ENCODE results near the gene MDM1. TPM values are rescaled to one million over a fixed set of nuclear protein-coding genes. Genes with fewer than 3 reads are reported as not detected.

MDM1 gene
- total RNA-seq, 6 experiments from 2014 or later = 7.3 to 9.1 (median 7.8) TPM

DNA sequence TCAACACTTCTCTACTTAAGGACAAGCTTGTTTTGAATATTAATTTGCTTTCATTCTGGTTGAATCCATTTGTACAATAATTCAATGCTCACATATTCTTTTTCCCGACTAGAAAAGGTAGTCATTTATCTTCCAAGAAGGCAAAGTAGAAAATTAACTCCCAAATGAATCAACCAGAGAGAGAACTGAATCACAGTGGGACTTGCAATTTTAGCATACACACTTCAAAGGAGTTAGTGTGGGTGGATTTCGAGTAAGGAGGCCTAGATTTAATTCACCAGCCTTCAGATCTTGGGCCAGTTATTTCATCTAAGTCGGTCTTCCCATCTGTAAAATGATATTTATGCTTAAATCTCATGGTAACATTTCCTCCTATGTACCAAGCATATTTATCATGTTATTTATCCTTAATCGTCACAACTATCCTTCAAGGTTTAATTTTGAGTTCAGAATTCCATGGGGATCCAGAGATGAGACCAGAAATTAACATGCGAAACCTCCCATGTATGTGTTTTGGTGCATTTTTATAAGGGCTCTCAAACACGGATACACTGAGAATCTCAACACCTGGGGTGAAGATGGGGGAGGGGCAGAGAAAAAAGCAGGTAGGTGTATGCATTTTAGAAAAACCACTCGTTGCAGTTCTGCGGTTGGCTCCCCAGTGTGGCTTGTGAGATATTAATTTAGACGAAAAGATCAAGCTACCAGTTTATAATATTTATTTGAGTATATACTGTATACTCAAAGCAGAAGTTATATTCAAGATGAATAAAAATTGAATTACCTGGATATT is 39.8 kb downstream of the MDM1 start:
- H3K27ac Mint-ChIP-seq = no peak overlapping the region

DNA sequence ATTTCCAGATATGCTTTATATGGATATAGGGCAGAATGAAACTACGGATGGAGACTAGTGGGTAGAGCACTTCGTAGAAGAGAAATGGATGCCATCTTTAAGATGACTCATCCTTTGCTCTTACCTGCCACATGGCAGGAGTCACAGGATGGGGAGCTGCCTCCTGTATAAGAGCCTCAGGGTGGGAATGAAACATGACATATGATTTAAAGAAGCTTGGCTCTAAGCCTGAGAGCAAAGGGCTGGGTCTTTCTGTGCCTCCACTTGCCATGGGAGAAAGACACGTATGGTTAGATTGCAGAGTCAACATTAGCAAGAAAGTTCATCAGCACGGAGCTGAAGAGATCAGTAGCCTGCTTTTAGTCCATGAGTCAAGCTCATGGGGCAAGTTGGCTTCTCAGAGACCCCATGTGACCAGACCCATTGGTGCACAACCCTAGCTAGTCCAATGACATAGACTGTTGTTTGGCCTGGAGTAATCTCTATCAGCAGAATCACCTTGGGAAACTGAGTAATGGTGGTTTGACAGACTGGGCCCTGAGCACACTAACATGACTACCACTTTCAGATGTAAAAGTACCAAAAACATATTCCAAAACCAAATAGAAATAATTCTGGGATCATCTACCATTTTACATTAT is 40.6 kb downstream of the MDM1 start:
- Mint-ChIP-seq H3K4me3 (no peak overlapping the region), H3K27me3 (ENCODE audit: insufficient read depth) (peaks cover 2% of the 10 kb centered on the region; the same call in 1 of the 2 replicates), H3K27ac (no peak overlapping the region), H3K36me3 (ENCODE audit: low read depth) (no peaks in the 10 kb centered on the region), H3K9me3 (no peaks in the 10 kb centered on the region), H3K4me1 (ENCODE audit: low read depth) (peaks cover 7% of the 10 kb centered on the region)
- TF ChIP-seq, protein P1, sequence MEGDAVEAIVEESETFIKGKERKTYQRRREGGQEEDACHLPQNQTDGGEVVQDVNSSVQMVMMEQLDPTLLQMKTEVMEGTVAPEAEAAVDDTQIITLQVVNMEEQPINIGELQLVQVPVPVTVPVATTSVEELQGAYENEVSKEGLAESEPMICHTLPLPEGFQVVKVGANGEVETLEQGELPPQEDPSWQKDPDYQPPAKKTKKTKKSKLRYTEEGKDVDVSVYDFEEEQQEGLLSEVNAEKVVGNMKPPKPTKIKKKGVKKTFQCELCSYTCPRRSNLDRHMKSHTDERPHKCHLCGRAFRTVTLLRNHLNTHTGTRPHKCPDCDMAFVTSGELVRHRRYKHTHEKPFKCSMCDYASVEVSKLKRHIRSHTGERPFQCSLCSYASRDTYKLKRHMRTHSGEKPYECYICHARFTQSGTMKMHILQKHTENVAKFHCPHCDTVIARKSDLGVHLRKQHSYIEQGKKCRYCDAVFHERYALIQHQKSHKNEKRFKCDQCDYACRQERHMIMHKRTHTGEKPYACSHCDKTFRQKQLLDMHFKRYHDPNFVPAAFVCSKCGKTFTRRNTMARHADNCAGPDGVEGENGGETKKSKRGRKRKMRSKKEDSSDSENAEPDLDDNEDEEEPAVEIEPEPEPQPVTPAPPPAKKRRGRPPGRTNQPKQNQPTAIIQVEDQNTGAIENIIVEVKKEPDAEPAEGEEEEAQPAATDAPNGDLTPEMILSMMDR (IDR thresholded peaks at IDR 0.05) = no peak
- no peak for DNase-seq

More for the DNA sequence above, 39.8 kb downstream of the MDM1 start:
- H3K9me3 Mint-ChIP-seq = no peaks in the 10 kb centered on the region
- TF ChIP-seq, protein P1 (IDR thresholded peaks at IDR 0.05) = no peak
- peaks cover 2% of the 10 kb centered on the region; the same call in 1 of the 2 replicates for H3K27me3 Mint-ChIP-seq (ENCODE audit: insufficient read depth)
- H3K4me1 Mint-ChIP-seq (ENCODE audit: low read depth) = peaks cover 7% of the 10 kb centered on the region
- no peaks in the 10 kb centered on the region for H3K36me3 Mint-ChIP-seq (ENCODE audit: low read depth)
- no peak overlapping the region for H3K4me3 Mint-ChIP-seq
- no peak for DNase-seq

DNA sequence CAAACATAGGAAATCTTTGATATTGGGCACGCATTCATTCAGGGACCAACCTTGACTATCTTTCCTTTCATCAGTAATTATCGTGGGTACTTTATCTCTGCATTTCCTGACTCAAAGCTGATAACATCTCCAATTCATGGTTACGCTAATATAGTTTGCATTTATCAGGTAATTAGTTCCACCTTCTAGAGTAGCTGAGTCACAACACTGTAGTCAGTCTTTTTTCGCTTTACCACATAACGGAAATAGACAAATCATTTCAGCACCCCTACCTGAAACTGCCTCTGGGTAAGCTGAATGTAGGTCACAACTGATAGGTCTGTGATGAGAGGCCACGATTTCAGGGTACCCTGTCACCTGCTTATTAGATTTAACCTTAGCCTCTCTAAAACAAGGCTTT is 42.0 kb downstream of the MDM1 start:
- no peak overlapping the region for H3K4me3 Mint-ChIP-seq
- H3K36me3 Mint-ChIP-seq (ENCODE audit: low read depth) = no peaks in the 10 kb centered on the region
- no peak overlapping the region for H3K27ac Mint-ChIP-seq
- DNase-seq = peak; percentile 12
- no peaks in the 10 kb centered on the region for H3K9me3 Mint-ChIP-seq
- TF ChIP-seq, protein P1 (IDR thresholded peaks at IDR 0.05) = no peak
- peaks cover 6% of the 10 kb centered on the region; the same call in 1 of the 2 replicates for H3K27me3 Mint-ChIP-seq (ENCODE audit: insufficient read depth)
- H3K4me1 Mint-ChIP-seq (ENCODE audit: low read depth) = peaks cover 7% of the 10 kb centered on the region

DNA sequence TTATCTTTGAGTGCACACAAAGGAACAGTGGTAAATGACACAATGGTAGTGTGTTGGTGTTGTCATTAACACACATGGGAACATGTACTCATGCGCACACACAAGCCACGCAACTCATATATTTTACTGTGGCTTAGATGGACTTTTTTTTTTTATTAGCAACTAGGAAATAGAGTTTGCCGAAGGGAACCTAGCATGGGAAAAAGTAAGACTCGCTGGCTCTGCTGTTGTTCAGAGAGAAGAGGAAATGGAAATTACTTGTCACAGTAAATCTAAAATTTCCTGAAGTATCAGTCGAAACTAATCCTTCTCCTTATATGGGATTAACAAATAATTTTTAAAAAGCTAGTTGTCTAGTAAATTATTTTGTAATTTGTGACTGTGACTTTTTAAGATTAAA is 45.1 kb downstream of the MDM1 start:
- Mint-ChIP-seq H3K27me3 (ENCODE audit: insufficient read depth) (peaks cover 18% of the 10 kb centered on the region), H3K4me1 (ENCODE audit: low read depth) (peaks cover 7% of the 10 kb centered on the region), H3K27ac (no peak overlapping the region), H3K9me3 (no peaks in the 10 kb centered on the region), H3K4me3 (no peak overlapping the region), H3K36me3 (ENCODE audit: low read depth) (no peaks in the 10 kb centered on the region)
- TF ChIP-seq, protein P1 (IDR thresholded peaks at IDR 0.05) = no peak
- no peak for DNase-seq

DNA sequence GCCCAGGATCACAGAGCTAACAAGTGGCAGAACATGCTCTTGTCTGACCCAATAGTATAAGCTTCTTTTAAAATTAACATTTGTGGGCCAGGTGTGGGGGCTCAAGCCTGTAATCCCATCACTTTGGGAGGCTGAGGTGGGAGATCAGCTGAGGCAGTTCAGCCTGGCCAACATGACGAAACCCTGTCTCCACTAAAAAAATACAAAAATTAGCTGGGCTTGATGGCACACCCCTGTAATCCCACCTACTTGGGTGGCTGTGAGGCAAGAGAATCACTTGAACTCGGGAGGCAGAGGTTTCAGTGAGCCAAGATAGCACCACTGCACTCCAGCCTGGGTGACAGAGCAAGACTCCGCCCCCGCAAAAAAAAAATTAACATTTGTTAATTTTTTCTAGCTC is 45.8 kb downstream of the MDM1 start:
- H3K9me3 Mint-ChIP-seq = no peaks in the 10 kb centered on the region
- no peak for DNase-seq
- TF ChIP-seq, protein P1 (IDR thresholded peaks at IDR 0.05) = no peak
- H3K27ac Mint-ChIP-seq = no peak overlapping the region
- H3K27me3 Mint-ChIP-seq (ENCODE audit: insufficient read depth) = peaks cover 18% of the 10 kb centered on the region
- no peaks in the 10 kb centered on the region for H3K36me3 Mint-ChIP-seq (ENCODE audit: low read depth)
- H3K4me1 Mint-ChIP-seq (ENCODE audit: low read depth) = peaks cover 7% of the 10 kb centered on the region
- no peak overlapping the region for H3K4me3 Mint-ChIP-seq
